Immature natural killer cell (primary cell): ENCODE results near the gene ESYT2. TPM values are rescaled to one million over a fixed set of nuclear protein-coding genes. Genes with fewer than 3 reads are reported as not detected.

Experiments
- DNase-seq, 3 donors: peaks; one replicate each; pipeline ENCODE4 v3.0.0; 2022; ENCODE audit warnings: mixed read lengths in 1 of 3
- H3K27ac Mint-ChIP-seq, 6 donors: one replicate each; pipeline ENCODE4 v1.8.0; 2020; ENCODE audit warnings: mixed read lengths in 6 of 6, mild to moderate bottlenecking in 5 of 6, inconsistent platforms in 4 of 6, moderate library complexity in 3 of 6
- H3K27me3 Mint-ChIP-seq, 3 donors: one replicate each; pipeline ENCODE4 v1.8.0; 2020 to 2021; ENCODE audit warnings: low read depth in 3 of 3, mild to moderate bottlenecking in 3 of 3, mixed read lengths in 3 of 3, moderate library complexity in 3 of 3, inconsistent platforms in 1 of 3
- H3K36me3 Mint-ChIP-seq, 3 donors: one replicate each; pipeline ENCODE4 v1.8.0; 2020; ENCODE audit warnings: mixed read lengths in 3 of 3, inconsistent platforms in 2 of 3, mild to moderate bottlenecking in 2 of 3
- H3K4me1 Mint-ChIP-seq, 2 donors: one replicate each; pipeline ENCODE4 v1.8.0; 2020; ENCODE audit warnings: inconsistent platforms in 2 of 2, mild to moderate bottlenecking in 2 of 2, mixed read lengths in 2 of 2, moderate library complexity in 1 of 2
- H3K4me3 Mint-ChIP-seq, 5 donors: one replicate each; pipeline ENCODE4 v1.8.0; 2020; ENCODE audit warnings: mild to moderate bottlenecking in 5 of 5, mixed read lengths in 5 of 5, inconsistent platforms in 3 of 5, moderate library complexity in 3 of 5
- H3K9me3 Mint-ChIP-seq, 6 donors: one replicate each; pipeline ENCODE4 v1.8.0; 2020; ENCODE audit warnings: mild to moderate bottlenecking in 6 of 6, mixed read lengths in 6 of 6, inconsistent platforms in 4 of 6, moderate library complexity in 3 of 6
- polyA plus RNA-seq, 3 donors: library from polyadenylated mRNA; unstranded; fragments of 300-500 nt; fragmentation: Illumina TruSeq; gene quantifications; one replicate each; pipeline ENCODE4 v1.2.3, GENCODE V29; 2021

The ESYT2 gene
- polyA plus RNA-seq, 3 donors from 2014 or later: 70.1 to 95.7 (median 84.0) TPM

DNA sequence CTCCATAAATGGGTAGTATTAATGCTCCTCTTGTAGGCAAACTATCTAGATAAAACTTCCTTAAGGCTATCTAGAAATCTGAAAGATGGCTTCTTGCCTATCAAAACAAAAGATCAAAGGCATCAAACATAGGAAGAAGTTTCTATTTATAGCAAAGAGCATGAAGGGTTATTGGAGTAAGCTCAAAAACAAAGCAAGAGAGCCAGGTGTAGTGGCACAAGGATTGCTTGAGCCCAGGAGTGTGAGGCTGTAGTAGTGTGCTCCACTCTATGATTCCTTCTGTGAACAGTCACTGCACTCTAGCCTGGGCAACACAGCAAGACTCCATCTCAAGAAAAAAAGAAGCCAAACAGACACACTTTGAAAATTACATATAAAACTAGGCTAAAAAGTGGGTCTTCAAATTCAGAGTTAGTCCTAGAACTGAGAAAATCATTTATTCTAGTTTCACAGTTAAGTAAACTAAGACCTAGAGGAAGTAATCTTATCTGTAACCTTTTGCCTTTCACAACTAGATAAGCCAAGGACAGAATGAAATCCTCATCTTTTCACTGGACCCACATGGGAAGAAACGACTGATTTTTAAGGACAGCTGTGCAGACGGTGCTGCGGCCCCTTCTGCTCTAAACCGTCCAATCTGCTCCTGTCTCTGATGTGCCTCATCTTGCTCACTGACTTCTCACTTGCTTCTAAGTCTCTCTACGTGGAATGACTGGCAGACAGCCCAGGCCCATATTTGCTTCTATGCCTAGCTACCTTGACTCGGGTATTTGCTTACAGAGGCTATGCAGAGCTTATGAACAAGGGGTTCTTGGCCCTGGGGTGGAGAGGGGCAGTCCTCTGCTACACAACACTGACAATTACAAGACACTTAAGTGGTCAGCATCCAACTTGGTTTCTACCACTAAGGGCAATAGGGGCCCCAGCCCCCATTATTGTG lies 50.0 kb downstream of the ESYT2 start:
- H3K4me3 Mint-ChIP-seq: peak overlapping the region in 1 of 5 donors; percentile 8
- H3K4me1 Mint-ChIP-seq: peaks cover 6 to 35% of the 10 kb centered on the region in 2 donors
- peaks cover 13 to 32% (median 29%) of the 10 kb centered on the region in 3 donors for H3K36me3 Mint-ChIP-seq
- peaks cover 2 to 5% (median 2%) of the 10 kb centered on the region in 3 donors for H3K27me3 Mint-ChIP-seq
- peak overlapping the region in 2 of 6 donors; percentile 13 to 53 for H3K27ac Mint-ChIP-seq
- no peak for DNase-seq
- no peaks in the 10 kb centered on the region for H3K9me3 Mint-ChIP-seq

DNA sequence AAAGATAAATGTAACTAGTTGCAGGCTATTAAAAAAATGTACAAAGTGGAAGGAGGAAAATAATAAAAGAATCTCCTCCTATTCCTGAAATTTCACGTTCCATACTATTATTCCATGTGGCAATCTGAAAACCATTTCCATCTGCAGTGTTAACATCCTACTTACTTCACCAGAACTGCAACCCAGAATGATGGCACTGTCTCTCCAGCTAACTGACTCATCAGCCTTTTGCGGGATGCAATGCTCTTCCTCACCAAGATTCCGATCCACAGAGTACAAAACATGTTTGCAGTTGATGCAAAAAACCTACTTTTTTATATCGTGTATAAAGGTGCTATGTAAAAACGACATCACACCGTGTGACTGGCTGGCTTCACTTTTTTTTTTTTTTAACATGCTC lies 50.8 kb downstream of the ESYT2 start:
- Mint-ChIP-seq H3K9me3 (no peaks in the 10 kb centered on the region), H3K4me3 (no peak overlapping the region), H3K27me3 (peaks cover 2 to 5% (median 2%) of the 10 kb centered on the region in 3 donors), H3K36me3 (peaks cover 13 to 34% (median 31%) of the 10 kb centered on the region in 3 donors), H3K27ac (peak overlapping the region in 5 of 6 donors; percentile 13 to 76 (median 56)), H3K4me1 (peaks cover 13 to 35% of the 10 kb centered on the region in 2 donors)
- DNase-seq: no peak

- Mint-ChIP-seq H3K4me3 (peak overlapping the region in 1 of 5 donors; percentile 27), H3K9me3 (no peaks in the 10 kb centered on the region), H3K27ac (peak overlapping the region; percentile 0 to 76 (median 66)), H3K4me1 (peaks cover 19 to 37% of the 10 kb centered on the region in 2 donors), H3K36me3 (peaks cover 17 to 39% (median 38%) of the 10 kb centered on the region in 3 donors), H3K27me3 (peaks cover 2 to 5% (median 2%) of the 10 kb centered on the region in 3 donors)
- no peak for DNase-seq
Measured at GRCh38 chr7:158777793-158778192, 51.5 kb downstream of the ESYT2 start.

DNA sequence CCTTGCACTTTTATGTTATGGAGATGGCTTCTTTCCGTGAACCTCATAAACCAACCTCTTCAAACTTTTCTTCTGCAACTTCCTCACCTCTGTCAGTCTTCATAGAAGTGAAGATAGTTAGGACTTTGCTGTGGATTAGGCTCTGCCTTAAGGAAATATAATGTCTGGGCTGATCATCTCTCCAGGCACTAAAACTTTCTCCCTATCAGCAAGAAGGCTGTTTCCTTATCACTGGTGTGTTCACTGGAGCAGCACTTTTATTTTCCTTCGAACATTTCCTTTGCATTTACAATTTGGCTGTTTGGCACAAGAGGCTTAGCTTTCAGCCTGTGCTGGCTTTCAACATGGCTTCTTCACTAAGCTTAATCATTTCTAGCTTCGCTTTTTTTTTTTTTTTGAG lies 52.8 kb downstream of the ESYT2 start:
- peaks cover 2 to 5% (median 2%) of the 10 kb centered on the region in 3 donors for H3K27me3 Mint-ChIP-seq
- peaks cover 19 to 37% of the 10 kb centered on the region in 2 donors for H3K4me1 Mint-ChIP-seq
- no peaks in the 10 kb centered on the region for H3K9me3 Mint-ChIP-seq
- H3K4me3 Mint-ChIP-seq: no peak overlapping the region
- no peak for DNase-seq
- H3K27ac Mint-ChIP-seq: peak overlapping the region in 4 of 6 donors; percentile 57 to 85 (median 68)
- peaks cover 17 to 41% (median 39%) of the 10 kb centered on the region in 3 donors for H3K36me3 Mint-ChIP-seq

DNA sequence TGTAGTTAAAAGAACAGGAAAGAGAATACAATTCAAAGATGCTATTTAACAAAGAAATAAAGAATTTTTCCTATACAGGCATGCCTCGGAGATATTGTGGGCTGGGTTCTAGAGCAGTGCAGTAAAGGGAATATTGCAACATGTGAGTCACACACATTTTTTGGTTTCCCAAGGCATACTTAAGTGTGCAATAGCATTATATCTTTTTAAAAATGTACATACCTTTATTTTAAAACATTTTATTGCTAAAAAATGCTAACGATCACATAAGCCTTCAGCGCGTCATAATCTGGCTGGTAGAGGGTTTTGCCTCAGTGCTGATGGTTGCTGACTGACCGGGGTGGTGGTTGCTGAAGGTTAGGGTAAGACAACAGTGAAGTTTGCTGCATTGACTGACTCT lies 54.4 kb downstream of the ESYT2 start:
- no peak for DNase-seq
- Mint-ChIP-seq H3K36me3 (peaks cover 17 to 46% (median 39%) of the 10 kb centered on the region in 3 donors), H3K4me1 (peaks cover 25 to 37% of the 10 kb centered on the region in 2 donors), H3K9me3 (no peaks in the 10 kb centered on the region), H3K27ac (peak overlapping the region in 3 of 6 donors; percentile 26 to 69 (median 61)), H3K4me3 (no peak overlapping the region), H3K27me3 (peaks cover 2 to 5% (median 2%) of the 10 kb centered on the region in 3 donors)

DNA sequence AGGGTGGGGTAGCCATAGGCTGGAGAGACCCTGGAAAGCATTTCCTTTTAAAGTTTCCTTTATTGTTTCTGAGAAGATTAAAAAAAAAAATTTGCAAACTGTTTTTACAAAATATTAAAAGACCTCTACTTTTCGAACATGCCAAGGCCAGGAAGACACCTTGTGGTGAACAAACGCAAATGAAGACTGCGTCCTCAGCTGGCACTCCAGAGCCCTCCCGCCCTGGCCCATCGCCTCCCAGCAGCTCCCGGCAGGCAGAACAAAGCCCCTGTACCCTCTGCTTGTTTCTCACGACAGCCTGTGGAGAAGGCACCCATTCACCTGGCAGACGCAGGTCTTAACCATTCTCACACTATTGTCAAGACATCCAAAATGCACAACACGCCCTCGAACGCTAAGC lies 56.4 kb downstream of the ESYT2 start:
- peak overlapping the region in 3 of 6 donors; percentile 25 to 57 (median 53) for H3K27ac Mint-ChIP-seq
- DNase-seq: no peak

GRCh38 chr7:158771213-158771834 lies 58.0 kb downstream of the ESYT2 start:
- Mint-ChIP-seq H3K9me3 (no peaks in the 10 kb centered on the region), H3K27me3 (peaks cover 0 to 4% (median 0%) of the 10 kb centered on the region in 3 donors), H3K4me3 (no peak overlapping the region), H3K4me1 (peaks cover 7 to 48% of the 10 kb centered on the region in 2 donors), H3K36me3 (peaks cover 8 to 50% (median 22%) of the 10 kb centered on the region in 3 donors), H3K27ac (no peak overlapping the region)
- no peak for DNase-seq

More for the DNA sequence above, 56.4 kb downstream of the ESYT2 start:
- Mint-ChIP-seq H3K4me1 (peaks cover 22 to 36% of the 10 kb centered on the region in 2 donors), H3K9me3 (no peaks in the 10 kb centered on the region), H3K4me3 (no peak overlapping the region), H3K27me3 (peaks cover 2% of the 10 kb centered on the region in 3 donors), H3K36me3 (peaks cover 12 to 48% (median 27%) of the 10 kb centered on the region in 3 donors)

DNA sequence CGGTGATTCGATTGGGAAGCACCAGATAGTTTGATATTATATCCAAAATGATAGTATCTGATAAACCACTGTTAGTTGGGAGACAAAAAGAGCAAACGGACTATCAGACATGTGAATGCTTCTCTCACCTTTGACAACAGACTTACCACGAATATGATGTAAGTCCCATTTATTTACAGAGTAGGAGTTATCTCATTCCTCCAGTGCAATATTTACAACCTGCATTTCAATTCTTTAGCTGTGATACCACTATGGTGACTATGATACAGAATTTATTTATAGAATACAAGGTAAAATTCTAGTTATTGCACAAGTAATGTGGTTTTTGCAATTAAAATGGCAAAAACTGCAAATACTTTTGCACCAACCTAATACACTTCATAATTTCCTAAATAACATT lies 61.6 kb downstream of the ESYT2 start:
- H3K27ac Mint-ChIP-seq: peak overlapping the region in 2 of 6 donors; percentile 46 to 75
- H3K4me3 Mint-ChIP-seq: no peak overlapping the region
- H3K36me3 Mint-ChIP-seq: peaks cover 5 to 49% (median 14%) of the 10 kb centered on the region in 3 donors
- DNase-seq: no peak
- H3K9me3 Mint-ChIP-seq: no peaks in the 10 kb centered on the region
- peaks cover 0 to 31% of the 10 kb centered on the region in 2 donors for H3K4me1 Mint-ChIP-seq
- peaks cover 0 to 4% (median 2%) of the 10 kb centered on the region in 3 donors for H3K27me3 Mint-ChIP-seq

- Mint-ChIP-seq H3K4me3 (no peak overlapping the region), H3K27me3 (peaks cover 0 to 4% (median 3%) of the 10 kb centered on the region in 3 donors), H3K9me3 (no peaks in the 10 kb centered on the region), H3K4me1 (peaks cover 2 to 38% of the 10 kb centered on the region in 2 donors), H3K27ac (peak overlapping the region; percentile 10 to 75 (median 52)), H3K36me3 (peaks cover 10 to 55% (median 19%) of the 10 kb centered on the region in 3 donors)
- DNase-seq: no peak
Measured at GRCh38 chr7:158766570-158767281, 62.6 kb downstream of the ESYT2 start.

DNA sequence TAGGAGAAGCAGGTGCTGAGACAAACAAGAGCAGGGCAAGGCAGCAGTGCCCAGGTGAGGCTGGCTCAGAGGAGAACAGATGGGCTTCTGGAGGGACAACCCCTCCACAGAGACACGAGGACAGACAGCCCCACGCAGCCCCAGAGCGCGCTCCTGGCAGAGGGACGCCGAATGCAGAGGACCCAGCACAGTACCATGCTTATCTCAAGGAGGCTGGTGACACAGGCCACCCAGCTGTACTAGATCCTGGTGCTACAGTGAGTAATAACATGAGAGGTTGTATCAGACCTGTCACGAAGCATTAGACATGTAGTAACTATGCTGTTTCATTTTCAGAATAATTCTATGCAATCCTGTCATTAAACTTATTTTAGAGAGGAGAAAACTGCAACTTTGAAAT lies 64.3 kb downstream of the ESYT2 start:
- no peak overlapping the region for H3K4me3 Mint-ChIP-seq
- no peak for DNase-seq
- H3K4me1 Mint-ChIP-seq: peaks cover 2 to 33% of the 10 kb centered on the region in 2 donors
- peaks cover 0 to 4% (median 3%) of the 10 kb centered on the region in 3 donors for H3K27me3 Mint-ChIP-seq
- H3K27ac Mint-ChIP-seq: peak overlapping the region in 5 of 6 donors; percentile 14 to 60 (median 21)
- H3K36me3 Mint-ChIP-seq: peaks cover 19 to 62% (median 33%) of the 10 kb centered on the region in 3 donors
- H3K9me3 Mint-ChIP-seq: no peaks in the 10 kb centered on the region

DNA sequence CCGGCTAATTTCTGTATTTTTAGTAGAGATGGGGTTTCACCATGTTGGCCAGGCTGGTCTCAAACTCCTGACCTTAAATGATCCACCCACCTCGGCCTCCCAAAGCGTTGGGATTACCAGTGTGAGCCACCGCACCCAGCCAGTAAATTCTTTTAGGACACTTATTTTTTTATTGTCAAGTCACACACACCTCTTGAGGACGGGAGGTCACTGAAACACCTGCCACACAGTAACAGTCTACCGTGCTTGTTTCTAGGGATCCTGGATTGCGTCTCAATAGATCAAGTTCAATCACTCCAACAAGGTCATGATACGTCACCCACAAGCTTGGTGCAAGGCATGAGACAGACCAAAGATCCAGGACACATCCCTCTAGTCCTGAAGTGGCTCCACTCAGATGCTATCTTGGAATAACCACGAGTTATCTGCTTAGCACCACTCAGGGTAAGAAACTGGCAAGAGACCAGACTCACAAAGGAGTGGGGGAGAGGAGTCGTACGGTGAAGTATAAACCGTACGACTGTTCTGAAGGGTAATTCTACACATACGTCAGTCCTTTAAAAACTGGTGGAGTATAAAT lies 65.8 kb downstream of the ESYT2 start:
- H3K4me1 Mint-ChIP-seq: peaks cover 2 to 22% of the 10 kb centered on the region in 2 donors
- DNase-seq: no peak
- H3K36me3 Mint-ChIP-seq: peaks cover 26 to 66% (median 42%) of the 10 kb centered on the region in 3 donors
- H3K9me3 Mint-ChIP-seq: no peaks in the 10 kb centered on the region
- H3K27ac Mint-ChIP-seq: peak overlapping the region in 1 of 6 donors; percentile 61
- H3K4me3 Mint-ChIP-seq: no peak overlapping the region
- peaks cover 0 to 4% (median 3%) of the 10 kb centered on the region in 3 donors for H3K27me3 Mint-ChIP-seq

GRCh38 chr7:158761945-158762344 lies 67.4 kb downstream of the ESYT2 start:
- Mint-ChIP-seq H3K27ac (peak overlapping the region in 5 of 6 donors; percentile 25 to 76 (median 72)), H3K4me1 (peaks cover 2 to 16% of the 10 kb centered on the region in 2 donors), H3K27me3 (peaks cover 0 to 5% (median 4%) of the 10 kb centered on the region in 3 donors), H3K4me3 (no peak overlapping the region), H3K9me3 (no peaks in the 10 kb centered on the region), H3K36me3 (peaks cover 32 to 74% (median 56%) of the 10 kb centered on the region in 3 donors)
- no peak for DNase-seq

GRCh38 chr7:158760936-158761335 lies 68.4 kb downstream of the ESYT2 start:
- Mint-ChIP-seq H3K27me3 (peaks cover 0 to 5% (median 0%) of the 10 kb centered on the region in 3 donors), H3K4me3 (no peak overlapping the region), H3K27ac (peak overlapping the region in 5 of 6 donors; percentile 20 to 76 (median 56)), H3K9me3 (no peaks in the 10 kb centered on the region), H3K36me3 (peaks cover 35 to 68% (median 55%) of the 10 kb centered on the region in 3 donors), H3K4me1 (peaks cover 2 to 8% of the 10 kb centered on the region in 2 donors)
- no peak for DNase-seq
